ENCODE measurements around the gene AGRN.
"Not testable (repeated sequence)": the region's sequence is repeated elsewhere in the genome, so short reads cannot be mapped to it uniquely, and the experiment has no call there.

AGRN gene

GRCh38 chr1:1019122-1019999 is 559 bp upstream of the AGRN start:
- peak; percentile 54 for DNase-seq (ENCODE audit: low read depth, low spot score)

- DNase-seq (ENCODE audit: low read depth, low spot score): no peak
These were observed 592 bp downstream of the AGRN start for GRCh38 chr1:1020415-1021009.

GRCh38 chr1:1021010-1021919 is 1.3 kb downstream of the AGRN start:
- no peak for DNase-seq (ENCODE audit: low read depth, low spot score)

GRCh38 chr1:1021920-1022259 is 2.0 kb downstream of the AGRN start:
- no peak for DNase-seq (ENCODE audit: low read depth, low spot score)

GRCh38 chr1:1022302-1023009 is 2.5 kb downstream of the AGRN start:
- DNase-seq (ENCODE audit: low read depth, low spot score): no peak

GRCh38 chr1:1023700-1024099 is 3.8 kb downstream of the AGRN start:
- no peak for DNase-seq (ENCODE audit: low read depth, low spot score)

- DNase-seq (ENCODE audit: low read depth, low spot score): no peak
These were observed 4.3 kb downstream of the AGRN start for GRCh38 chr1:1024149-1024770.

- DNase-seq (ENCODE audit: low read depth, low spot score): no peak
These were observed 5.1 kb downstream of the AGRN start for GRCh38 chr1:1024771-1025699.

GRCh38 chr1:1025730-1026129 is 5.8 kb downstream of the AGRN start:
- DNase-seq (ENCODE audit: low read depth, low spot score): no peak

GRCh38 chr1:1026599-1027413 is 6.9 kb downstream of the AGRN start:
- DNase-seq (ENCODE audit: low read depth, low spot score): no peak

GRCh38 chr1:1027791-1028190 is 7.9 kb downstream of the AGRN start:
- DNase-seq (ENCODE audit: low read depth, low spot score): no peak

- not testable (repeated sequence) for DNase-seq (ENCODE audit: low read depth, low spot score)
These were observed 11.1 kb downstream of the AGRN start for GRCh38 chr1:1030867-1031658.

- DNase-seq (ENCODE audit: low read depth, low spot score): no peak
These were observed 11.8 kb downstream of the AGRN start for GRCh38 chr1:1031659-1032235.

- DNase-seq (ENCODE audit: low read depth, low spot score): no peak
These were observed 12.5 kb downstream of the AGRN start for GRCh38 chr1:1032424-1032823.

- DNase-seq (ENCODE audit: low read depth, low spot score): peak; percentile 73
These were observed 13.2 kb downstream of the AGRN start for GRCh38 chr1:1033009-1033587.

- DNase-seq (ENCODE audit: low read depth, low spot score): no peak
These were observed 14.0 kb downstream of the AGRN start for GRCh38 chr1:1033731-1034438.

GRCh38 chr1:1034439-1034781 is 14.5 kb downstream of the AGRN start:
- no peak for DNase-seq (ENCODE audit: low read depth, low spot score)

Data from activated CD4-positive, CD25-positive, alpha-beta regulatory T cell treated with anti-CD3 and anti-CD28 coated beads, Interleukin-2, amount 50 U/mL, for 16 hours (primary cell).